ENCODE measurements around the gene SELENOW.

The SELENOW gene

DNA sequence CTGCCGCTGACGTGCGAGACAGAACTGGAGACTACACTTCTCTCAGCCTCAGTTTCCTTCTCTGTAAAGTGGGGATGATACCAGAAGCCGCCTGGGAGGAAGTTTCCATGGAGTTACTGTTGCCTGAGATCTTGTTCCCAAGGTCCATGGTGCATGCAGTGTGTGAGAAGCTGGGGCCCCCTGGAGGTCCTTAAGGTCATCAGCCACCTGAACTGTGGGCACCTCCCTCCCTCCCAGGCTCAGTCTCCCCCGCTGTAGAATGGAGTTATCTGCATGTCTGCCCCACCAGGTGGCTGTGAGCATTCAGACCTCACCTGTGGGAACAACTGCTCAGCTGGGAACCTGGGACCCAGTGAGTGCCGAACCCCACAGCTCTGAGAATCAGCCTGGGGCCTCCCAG is 45.9 kb downstream of the SELENOW start:
- no peak for DNase-seq

DNA sequence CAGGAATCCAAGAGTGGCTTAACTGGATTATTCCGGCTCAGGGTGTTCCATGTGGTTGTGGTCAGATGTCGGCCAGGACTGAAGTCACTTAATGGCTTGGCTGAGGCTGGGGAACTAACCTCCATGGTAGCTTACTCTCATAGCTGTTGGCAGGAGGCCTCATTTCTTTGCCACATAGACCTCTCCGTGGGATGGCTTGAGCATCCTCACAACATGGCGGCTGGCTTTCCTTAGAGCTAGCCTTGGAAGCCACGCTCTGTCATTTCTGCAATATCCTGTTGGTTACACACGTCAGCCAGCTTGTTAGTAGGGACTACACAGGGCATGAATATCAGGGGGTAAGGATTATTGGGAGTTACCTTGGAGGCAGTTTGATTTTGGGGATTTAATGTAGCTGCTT is 48.3 kb downstream of the SELENOW start:
- DNase-seq: no peak

DNA sequence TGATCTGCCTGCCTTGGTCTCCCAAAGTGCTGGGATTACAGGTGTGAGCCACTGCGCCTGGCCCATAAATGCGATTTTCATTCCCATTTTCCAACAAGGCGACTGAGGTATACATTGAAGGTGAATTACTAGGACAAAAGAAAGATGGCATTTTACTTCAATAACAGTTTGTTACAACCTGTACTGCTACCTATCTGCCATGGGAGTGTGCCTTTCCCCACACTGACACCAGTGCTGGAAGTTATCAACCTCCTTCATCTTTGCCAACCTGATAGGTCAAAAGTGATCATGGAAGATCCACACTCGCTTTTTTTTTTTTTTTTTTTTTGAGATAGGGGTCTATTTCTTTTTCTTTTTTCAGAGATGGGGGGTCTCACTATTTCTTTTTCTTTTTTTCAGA is 54.2 kb downstream of the SELENOW start:
- DNase-seq: no peak

Measured in DMS79 treated with DMSO at 0.1 percent for 48 hours (cell line).